Activated CD4-positive, alpha-beta T cell treated with anti-CD3 and anti-CD28 coated beads, Interleukin-2, amount 10 ng/mL, durations not matched to agents 24 days and 14 days (primary cell): ENCODE results near the gene PPP3CA. TPM values are rescaled to one million over a fixed set of nuclear protein-coding genes. Genes with fewer than 3 reads are reported as not detected.

Experiments used
- DNase-seq: peaks from one replicate; pipeline ENCODE4 v3.0.0; 2022
- H3K27ac Mint-ChIP-seq: one replicate; pipeline ENCODE4 v1.8.0; 2022; ENCODE audit warnings: mild to moderate bottlenecking, mixed read lengths
- H3K27me3 Mint-ChIP-seq: one replicate; pipeline ENCODE4 v1.8.0; 2022; ENCODE audit warnings: mixed read lengths
- H3K36me3 Mint-ChIP-seq: one replicate; pipeline ENCODE4 v1.8.0; 2022; ENCODE audit warnings: low read depth, mild to moderate bottlenecking, mixed read lengths
- H3K4me1 Mint-ChIP-seq: one replicate; pipeline ENCODE4 v1.8.0; 2021; ENCODE audit warnings: mixed read lengths
- H3K4me3 Mint-ChIP-seq: one replicate; pipeline ENCODE4 v1.8.0; 2022; ENCODE audit warnings: mild to moderate bottlenecking, moderate library complexity, mixed read lengths
- H3K9me3 Mint-ChIP-seq: one replicate; pipeline ENCODE4 v1.8.0; 2021; ENCODE audit warnings: mixed read lengths
- intact Hi-C: fragments of 100-400 bp; cut with micrococcal nuclease; formaldehyde crosslinking; loops from one replicate; pipeline ENCODE4 v1.15.1; 2023
- total RNA-seq: library from RNA; stranded (reverse); gene quantifications from 2 replicates; pipeline ENCODE4 v1.2.3, GENCODE V29; 2022

Gene PPP3CA
- total RNA-seq, 1 donor from 2014 or later = 7.1 TPM

- no peak for DNase-seq
- intact Hi-C loops = no loop called here
- Mint-ChIP-seq H3K36me3 (no peaks in the 10 kb centered on the region), H3K4me3 (no peak overlapping the region), H3K9me3 (no peaks in the 10 kb centered on the region), H3K4me1 (no peaks in the 10 kb centered on the region), H3K27me3 (peaks cover 6% of the 10 kb centered on the region), H3K27ac (no peak overlapping the region)
These were observed 126.0 kb downstream of the PPP3CA start for GRCh38 chr4:101221294-101221693.

- intact Hi-C loops = no loop called here
- Mint-ChIP-seq H3K4me3 (no peak overlapping the region), H3K27ac (no peak overlapping the region), H3K9me3 (no peaks in the 10 kb centered on the region), H3K4me1 (no peaks in the 10 kb centered on the region), H3K36me3 (no peaks in the 10 kb centered on the region), H3K27me3 (peaks cover 6% of the 10 kb centered on the region)
- DNase-seq = no peak
These were observed 128.4 kb downstream of the PPP3CA start for GRCh38 chr4:101218894-101219293.

GRCh38 chr4:101218346-101218745 is 129.0 kb downstream of the PPP3CA start:
- Mint-ChIP-seq H3K27me3 (peaks cover 5% of the 10 kb centered on the region), H3K27ac (no peak overlapping the region), H3K4me3 (no peak overlapping the region), H3K36me3 (no peaks in the 10 kb centered on the region), H3K9me3 (no peaks in the 10 kb centered on the region), H3K4me1 (no peaks in the 10 kb centered on the region)
- intact Hi-C loops = no loop called here
- DNase-seq = no peak

- H3K27ac Mint-ChIP-seq = no peak overlapping the region
- peaks cover 5% of the 10 kb centered on the region for H3K27me3 Mint-ChIP-seq
- H3K4me3 Mint-ChIP-seq = no peak overlapping the region
- intact Hi-C loops = no loop called here
- no peak for DNase-seq
- no peaks in the 10 kb centered on the region for H3K36me3 Mint-ChIP-seq
- H3K9me3 Mint-ChIP-seq = no peaks in the 10 kb centered on the region
- no peaks in the 10 kb centered on the region for H3K4me1 Mint-ChIP-seq
These were observed 129.8 kb downstream of the PPP3CA start for GRCh38 chr4:101217353-101218031.

GRCh38 chr4:101211146-101211553 is 136.2 kb downstream of the PPP3CA start:
- Mint-ChIP-seq H3K36me3 (no peaks in the 10 kb centered on the region), H3K27ac (no peak overlapping the region), H3K9me3 (no peaks in the 10 kb centered on the region), H3K4me1 (peaks cover 10% of the 10 kb centered on the region), H3K4me3 (no peak overlapping the region), H3K27me3 (no peaks in the 10 kb centered on the region)
- intact Hi-C loops = no loop called here
- DNase-seq = no peak

GRCh38 chr4:101210331-101210730 is 137.0 kb downstream of the PPP3CA start:
- Mint-ChIP-seq H3K27me3 (no peaks in the 10 kb centered on the region), H3K9me3 (no peaks in the 10 kb centered on the region)

GRCh38 chr4:101208171-101208570 is 139.2 kb downstream of the PPP3CA start:
- intact Hi-C loops = loop anchor here (5.0 kb wide), 2 partner anchors 74 to 186 kb away; no protein-coding TSS in a partner anchor
- no peaks in the 10 kb centered on the region for H3K27me3 Mint-ChIP-seq
- peaks cover 18% of the 10 kb centered on the region for H3K4me1 Mint-ChIP-seq
- H3K27ac Mint-ChIP-seq = no peak overlapping the region
- H3K4me3 Mint-ChIP-seq = no peak overlapping the region
- no peaks in the 10 kb centered on the region for H3K9me3 Mint-ChIP-seq
- no peak for DNase-seq
- H3K36me3 Mint-ChIP-seq = no peaks in the 10 kb centered on the region

More at GRCh38 chr4:101210331-101210730, 137.0 kb downstream of the PPP3CA start:
- intact Hi-C loops = no loop called here
- no peaks in the 10 kb centered on the region for H3K36me3 Mint-ChIP-seq
- H3K4me1 Mint-ChIP-seq = peaks cover 18% of the 10 kb centered on the region
- DNase-seq = no peak
- no peak overlapping the region for H3K4me3 Mint-ChIP-seq
- H3K27ac Mint-ChIP-seq = no peak overlapping the region

GRCh38 chr4:101205916-101206315 is 141.4 kb downstream of the PPP3CA start:
- Mint-ChIP-seq H3K4me3 (peak overlapping the region; percentile 13), H3K4me1 (peaks cover 23% of the 10 kb centered on the region), H3K36me3 (no peaks in the 10 kb centered on the region), H3K27ac (peak overlapping the region; percentile 50), H3K27me3 (peaks cover 3% of the 10 kb centered on the region), H3K9me3 (no peaks in the 10 kb centered on the region)
- peak; percentile 86 for DNase-seq
- intact Hi-C loops = loop anchor here (1.0 to 5.0 kb wide), 6 partner anchors 76 to 321 kb away; no protein-coding TSS in a partner anchor

- H3K27ac Mint-ChIP-seq = no peak overlapping the region
These were observed 145.9 kb downstream of the PPP3CA start for GRCh38 chr4:101201421-101201820.

GRCh38 chr4:101200561-101200960 is 146.8 kb downstream of the PPP3CA start:
- Mint-ChIP-seq H3K4me1 (peaks cover 18% of the 10 kb centered on the region), H3K27me3 (peaks cover 9% of the 10 kb centered on the region), H3K9me3 (no peaks in the 10 kb centered on the region), H3K4me3 (no peak overlapping the region), H3K36me3 (peaks cover 5% of the 10 kb centered on the region), H3K27ac (no peak overlapping the region)
- intact Hi-C loops = no loop called here
- no peak for DNase-seq

More at GRCh38 chr4:101201421-101201820, 145.9 kb downstream of the PPP3CA start:
- no peaks in the 10 kb centered on the region for H3K9me3 Mint-ChIP-seq
- no peak overlapping the region for H3K4me3 Mint-ChIP-seq
- H3K27me3 Mint-ChIP-seq = peaks cover 9% of the 10 kb centered on the region
- H3K36me3 Mint-ChIP-seq = no peaks in the 10 kb centered on the region
- intact Hi-C loops = no loop called here
- DNase-seq = no peak
- H3K4me1 Mint-ChIP-seq = peaks cover 26% of the 10 kb centered on the region

- no peak for DNase-seq
- no peaks in the 10 kb centered on the region for H3K9me3 Mint-ChIP-seq
These were observed 147.6 kb downstream of the PPP3CA start for GRCh38 chr4:101199507-101200285.

GRCh38 chr4:101198682-101199339 is 148.5 kb downstream of the PPP3CA start:
- Mint-ChIP-seq H3K27ac (no peak overlapping the region), H3K27me3 (peaks cover 9% of the 10 kb centered on the region), H3K4me1 (peaks cover 15% of the 10 kb centered on the region), H3K36me3 (peaks cover 5% of the 10 kb centered on the region), H3K9me3 (no peaks in the 10 kb centered on the region), H3K4me3 (no peak overlapping the region)
- no peak for DNase-seq
- intact Hi-C loops = no loop called here

More at GRCh38 chr4:101199507-101200285, 147.6 kb downstream of the PPP3CA start:
- Mint-ChIP-seq H3K27me3 (peaks cover 9% of the 10 kb centered on the region), H3K4me1 (peaks cover 15% of the 10 kb centered on the region), H3K4me3 (no peak overlapping the region), H3K36me3 (peaks cover 5% of the 10 kb centered on the region), H3K27ac (no peak overlapping the region)
- intact Hi-C loops = no loop called here

GRCh38 chr4:101197350-101197749 is 150.0 kb downstream of the PPP3CA start:
- H3K36me3 Mint-ChIP-seq = peaks cover 7% of the 10 kb centered on the region
- intact Hi-C loops = no loop called here

GRCh38 chr4:101192244-101192643 is 155.1 kb downstream of the PPP3CA start:
- Mint-ChIP-seq H3K27ac (no peak overlapping the region), H3K4me1 (peaks cover 7% of the 10 kb centered on the region), H3K27me3 (peaks cover 2% of the 10 kb centered on the region), H3K4me3 (no peak overlapping the region), H3K36me3 (peaks cover 7% of the 10 kb centered on the region), H3K9me3 (no peaks in the 10 kb centered on the region)
- intact Hi-C loops = no loop called here
- no peak for DNase-seq

More at GRCh38 chr4:101197350-101197749, 150.0 kb downstream of the PPP3CA start:
- H3K9me3 Mint-ChIP-seq = no peaks in the 10 kb centered on the region
- peaks cover 16% of the 10 kb centered on the region for H3K4me1 Mint-ChIP-seq
- H3K27ac Mint-ChIP-seq = no peak overlapping the region
- H3K27me3 Mint-ChIP-seq = peaks cover 11% of the 10 kb centered on the region
- DNase-seq = no peak
- H3K4me3 Mint-ChIP-seq = no peak overlapping the region
